H1 (cell line): ENCODE data around the gene LENG9. TPM values are rescaled to one million over a fixed set of nuclear protein-coding genes. Genes with fewer than 3 reads are reported as not detected.

Experiments
- CTCF ChIA-PET: fragments of 300-600 bp; sonication (Branson Sonifier 250); formaldehyde crosslinking; loops from one replicate; lab custom pipeline; 2021; ENCODE audit not compliant: partially characterized antibody; lab: Charles Lee
- POLR2A ChIA-PET: fragments of 300-600 bp; sonication (Branson Sonifier 250); formaldehyde crosslinking; loops from one replicate; lab custom pipeline; 2021; ENCODE audit warnings: inconsistent platforms; ENCODE audit not compliant: partially characterized antibody; lab: Charles Lee
- DNase-seq, 2 experiments: peaks; one replicate each; pipeline versions ENCODE4 v3.0.0 to v3.0.0-alpha.2; 2010 to 2022; ENCODE audit warnings: low spot score in 2 of 2, low read depth in 1 of 2, mixed read lengths in 1 of 2
- FAIRE-seq: peaks from 2 replicates; lab custom pipeline; 2011; peaks lifted over from hg19 to GRCh38; lab: Jason Lieb, UNC
- H2AFZ ChIP-seq: 2 replicates; pipeline ENCODE4 v1.8.1; 2012; ENCODE audit warnings: low read length, inconsistent platforms
- H2AK5ac ChIP-seq: 2 replicates; pipeline ENCODE4 v1.6.1; 2013; ENCODE audit warnings: low read depth, low read length
- H2BK120ac ChIP-seq: replicated peaks from 2 replicates; pipeline ENCODE3; 2013; ENCODE audit warnings: low read depth, low read length, inconsistent platforms
- H2BK12ac ChIP-seq: 2 replicates; pipeline ENCODE4 v1.6.1; 2013; ENCODE audit warnings: low read depth, low read length
- H2BK15ac ChIP-seq: 2 replicates; pipeline ENCODE4 v1.6.1; 2013; ENCODE audit warnings: low read length
- H2BK20ac ChIP-seq: 2 replicates; pipeline ENCODE4 v1.6.1; 2013; ENCODE audit warnings: low read length
- H2BK5ac ChIP-seq: 2 replicates; pipeline ENCODE4 v1.6.1; 2013; ENCODE audit warnings: low read depth, low read length
- H3K14ac ChIP-seq: 2 replicates; pipeline ENCODE4 v1.6.1; 2013; ENCODE audit warnings: inconsistent platforms; ENCODE audit not compliant: insufficient read length
- H3K18ac ChIP-seq: 2 replicates; pipeline ENCODE4 v1.6.1; 2013; ENCODE audit warnings: low read length; ENCODE audit errors: extremely low read depth
- H3K23ac ChIP-seq: 2 replicates; pipeline ENCODE4 v1.6.1; 2013; ENCODE audit warnings: inconsistent platforms; ENCODE audit not compliant: insufficient read length
- H3K23me2 ChIP-seq: 2 replicates; pipeline ENCODE4 v1.6.1; 2013; ENCODE audit warnings: low read depth, low read length
- H3K27ac ChIP-seq: 2 replicates; pipeline ENCODE4 v1.6.1; 2011; ENCODE audit warnings: low read depth, low read length, inconsistent platforms
- H3K27me3 ChIP-seq, 4 experiments: replicated peaks in 1 of 4; 1 replicate in 1 of 4; 2 replicates in 3 of 4; pipeline versions ENCODE4 v1.6.1 to v1.8.1; 2011 to 2013; ENCODE audit warnings: low read length in 3 of 4, mild to moderate bottlenecking in 3 of 4, inconsistent platforms in 2 of 4, mixed read lengths in 2 of 4, moderate library complexity in 1 of 4; ENCODE audit not compliant: control insufficient read depth in 3 of 4, insufficient read depth in 3 of 4; ENCODE audit errors: extremely low read depth in 1 of 4
- H3K36me3 ChIP-seq, 4 experiments: 2 replicates each; pipeline versions ENCODE4 v1.6.1 to v1.8.1; 2011 to 2013; ENCODE audit warnings: mild to moderate bottlenecking in 4 of 4, low read length in 3 of 4, moderate library complexity in 2 of 4, control low read depth in 1 of 4, inconsistent platforms in 1 of 4; ENCODE audit not compliant: insufficient read depth in 4 of 4, control insufficient read depth in 2 of 4
- H3K4ac ChIP-seq: replicated peaks from 2 replicates; pipeline ENCODE3; 2013; ENCODE audit warnings: low read length, low read depth, mixed read lengths, inconsistent platforms; ENCODE audit not compliant: insufficient read length
- H3K4me1 ChIP-seq, 4 experiments: replicated peaks in 1 of 4; 1 replicate in 1 of 4; 2 replicates in 3 of 4; pipeline versions ENCODE4 v1.6.1 to v1.8.1; 2011 to 2013; ENCODE audit warnings: low read length in 3 of 4, inconsistent platforms in 2 of 4, mixed read lengths in 1 of 4; ENCODE audit not compliant: insufficient read depth in 4 of 4, control insufficient read depth in 3 of 4
- H3K4me2 ChIP-seq, 2 experiments: 2 replicates each; pipeline versions ENCODE4 v1.6.1 to v1.8.1; 2011 to 2013; ENCODE audit warnings: low read depth in 2 of 2, low read length in 2 of 2, control low read depth in 1 of 2, inconsistent platforms in 1 of 2, mild to moderate bottlenecking in 1 of 2; ENCODE audit not compliant: insufficient read depth in 1 of 2
- H3K4me3 ChIP-seq, 4 experiments: fragments of 200-600, 300-600 bp in 1 of 4; sonication (generic), shearing (Covaris generic), sonication (Bioruptor Twin) in 1 of 4; 2 replicates each; pipeline versions ENCODE4 v1.5.1 to v1.8.1; 2011 to 2016; ENCODE audit warnings: low read length in 4 of 4, low read depth in 3 of 4, control low read depth in 2 of 4, inconsistent platforms in 2 of 4, mild to moderate bottlenecking in 2 of 4, mixed read lengths in 1 of 4, moderate library complexity in 1 of 4; ENCODE audit not compliant: insufficient read depth in 2 of 4; ENCODE audit errors: extremely low read depth in 1 of 4
- H3K56ac ChIP-seq: replicated peaks from 2 replicates; pipeline ENCODE3; 2013; ENCODE audit warnings: low read depth, mild to moderate bottlenecking, mixed read lengths, low read length, inconsistent platforms; ENCODE audit not compliant: insufficient read length
- H3K79me1 ChIP-seq: 2 replicates; pipeline ENCODE4 v1.6.1; 2013; ENCODE audit warnings: low read depth, low read length, control low read depth
- H3K79me2 ChIP-seq, 2 experiments: 2 replicates each; pipeline versions ENCODE4 v1.6.1 to v1.8.1; 2012 to 2013; ENCODE audit warnings: low read length in 2 of 2, mild to moderate bottlenecking in 2 of 2, inconsistent platforms in 1 of 2; ENCODE audit not compliant: insufficient read depth in 2 of 2, control insufficient read depth in 1 of 2
- H3K9ac ChIP-seq, 4 experiments: replicated peaks in 1 of 4; 1 replicate in 1 of 4; 2 replicates in 3 of 4; pipeline versions ENCODE4 v1.6.1 to v1.8.1; 2011 to 2013; ENCODE audit warnings: low read depth in 3 of 4, low read length in 3 of 4, control low read depth in 2 of 4, mild to moderate bottlenecking in 2 of 4, moderate library complexity in 2 of 4, inconsistent platforms in 1 of 4; ENCODE audit errors: extremely low read depth in 1 of 4
- H3K9me3 ChIP-seq, 2 experiments: 2 replicates each; pipeline versions ENCODE4 v1.6.1 to v1.8.1; 2012 to 2013; ENCODE audit warnings: mild to moderate bottlenecking in 2 of 2, moderate library complexity in 2 of 2, control low read depth in 1 of 2, inconsistent platforms in 1 of 2, low read depth in 1 of 2, low read length in 1 of 2, mixed read lengths in 1 of 2; ENCODE audit not compliant: insufficient read depth in 2 of 2
- H4K20me1 ChIP-seq, 2 experiments: replicated peaks in 1 of 2; 2 replicates each; pipeline versions ENCODE3 to v1.8.1; 2011 to 2013; ENCODE audit warnings: inconsistent platforms in 2 of 2, low read length in 2 of 2, mild to moderate bottlenecking in 1 of 2; ENCODE audit not compliant: insufficient read depth in 2 of 2, control insufficient read depth in 1 of 2
- H4K5ac ChIP-seq: 2 replicates; pipeline ENCODE4 v1.6.1; 2013; ENCODE audit warnings: low read length, low read depth, mixed read lengths, inconsistent platforms; ENCODE audit not compliant: insufficient read length
- H4K8ac ChIP-seq: 2 replicates; pipeline ENCODE4 v1.8.0; 2013; ENCODE audit warnings: mild to moderate bottlenecking, moderate library complexity, low read length, inconsistent platforms; ENCODE audit not compliant: insufficient read depth; ENCODE audit errors: extremely low read depth
- H4K91ac ChIP-seq: replicated peaks from 2 replicates; pipeline ENCODE3; 2013; ENCODE audit warnings: low read length, mixed read lengths, inconsistent platforms; ENCODE audit not compliant: insufficient read length
- CHD2 ChIP-seq: IDR thresholded peaks from 2 replicates; pipeline ENCODE4 v1.6.1; 2012; ENCODE audit warnings: low read length, improper control_type of control experiment
- CREB1 ChIP-seq: IDR thresholded peaks from 2 replicates; pipeline ENCODE4 v1.6.1; 2012; ENCODE audit warnings: inconsistent platforms
- EGR1 ChIP-seq: IDR thresholded peaks from 2 replicates; pipeline ENCODE4 v1.6.1; 2011; ENCODE audit warnings: low read depth, low read length, borderline replicate concordance
- GABPA ChIP-seq: IDR thresholded peaks from 2 replicates; pipeline ENCODE4 v1.6.1; 2011; ENCODE audit warnings: mild to moderate bottlenecking, low read length, moderate library complexity, borderline replicate concordance; ENCODE audit not compliant: insufficient read depth
- KDM1A ChIP-seq: fragments of 200-600, 300-600 bp; sonication (generic); IDR thresholded peaks from 2 replicates; pipeline ENCODE4 v1.7.1; 2016; ENCODE audit warnings: mild to moderate bottlenecking, low read length, borderline replicate concordance
- NANOG ChIP-seq: IDR thresholded peaks from 2 replicates; pipeline ENCODE4 v1.6.1; 2011; ENCODE audit warnings: low read length, low read depth, mild to moderate bottlenecking, inconsistent platforms; ENCODE audit not compliant: insufficient read depth, poor library complexity, severe bottlenecking
- NRF1 ChIP-seq: IDR thresholded peaks from 2 replicates; pipeline ENCODE4 v1.6.1; 2011; ENCODE audit warnings: mild to moderate bottlenecking, low read depth, low read length, improper control_type of control experiment
- POLR2AphosphoS5 ChIP-seq: IDR thresholded peaks from 2 replicates; pipeline ENCODE4 v1.6.1; 2011; ENCODE audit warnings: low read depth, low read length
- RXRA ChIP-seq: IDR thresholded peaks from 2 replicates; pipeline ENCODE4 v1.6.1; 2011; ENCODE audit warnings: low read depth, mild to moderate bottlenecking, low read length, moderate library complexity; ENCODE audit not compliant: insufficient read depth
- SP2 ChIP-seq: IDR thresholded peaks from 2 replicates; pipeline ENCODE4 v1.6.1; 2012; ENCODE audit warnings: mild to moderate bottlenecking, low read length, inconsistent platforms
- SP4 ChIP-seq: IDR thresholded peaks from 2 replicates; pipeline ENCODE4 v1.6.1; 2012; ENCODE audit warnings: low read length, inconsistent platforms
- SUZ12 ChIP-seq: fragments of 200-600 bp; sonication (generic); IDR thresholded peaks from 2 replicates; pipeline ENCODE4 v1.6.1; 2012; ENCODE audit warnings: mild to moderate bottlenecking, inconsistent platforms, low read length, moderate library complexity, mixed read lengths
- TAF1 ChIP-seq: IDR thresholded peaks from 2 replicates; pipeline ENCODE4 v1.6.1; 2011; ENCODE audit warnings: mild to moderate bottlenecking, low read depth, low read length
- TAF7 ChIP-seq: optimal IDR thresholded peaks from 2 replicates; pipeline ENCODE3; 2011; ENCODE audit warnings: low read depth, mild to moderate bottlenecking, inconsistent platforms, low read length, moderate library complexity, borderline replicate concordance
- WGBS, 2 experiments: shearing (Covaris generic) in 1 of 2; methylation state at CpG; one replicate each; pipeline versions ENCODE4 v1.1.6 to v1.1.7; 2013 to 2015; ENCODE audit warnings: low lambda C conversion rate in 2 of 2, mixed read lengths in 2 of 2, inconsistent platforms in 1 of 2, low coverage in 1 of 2, missing lambda C conversion rate in 1 of 2; ENCODE audit not compliant: insufficient replicate concordance in 2 of 2, insufficient coverage in 1 of 2, insufficient read length in 1 of 2; ENCODE audit errors: extremely low coverage in 1 of 2, missing lambda C conversion rate in 1 of 2; 5-methylcytosine and 5-hydroxymethylcytosine counted together
- polyA plus RNA-seq, 7 experiments: library from polyadenylated mRNA; depleted of rRNA in 3 of 7; stranded (reverse) in 5 of 7; unstranded in 2 of 7; fragments of >200 nt in 5 of 7; fragments of 200-250 nt in 2 of 7; gene quantifications; 1 replicate in 5 of 7; 2 replicates in 1 of 7; 4 replicates in 1 of 7; pipeline versions ENCODE4 v1.2.1 to v1.2.3, GENCODE V29; 2011 to 2013; ENCODE audit warnings: missing spikeins in 2 of 7, mixed read lengths in 2 of 7
- total RNA-seq: library from RNA; stranded (reverse); fragmentation: NEBNext Ultra II Directional; extraction: Animal tissue kit (Norgen Biotek cat#: 25700); gene quantifications from 2 replicates; pipeline ENCODE4 v1.2.1, GENCODE V29; 2021
- TF ChIP-seq, protein P1 (sequence below): IDR thresholded peaks from 2 replicates; pipeline ENCODE4 v1.6.1; 2012; ENCODE audit warnings: inconsistent platforms

LENG9 gene
- total and polyA plus RNA-seq, 2 of the 8 experiments (the other 6 are each of a cell fraction or from before 2014, with no cell fraction given) = 1.6 to 3.9 TPM

DNA sequence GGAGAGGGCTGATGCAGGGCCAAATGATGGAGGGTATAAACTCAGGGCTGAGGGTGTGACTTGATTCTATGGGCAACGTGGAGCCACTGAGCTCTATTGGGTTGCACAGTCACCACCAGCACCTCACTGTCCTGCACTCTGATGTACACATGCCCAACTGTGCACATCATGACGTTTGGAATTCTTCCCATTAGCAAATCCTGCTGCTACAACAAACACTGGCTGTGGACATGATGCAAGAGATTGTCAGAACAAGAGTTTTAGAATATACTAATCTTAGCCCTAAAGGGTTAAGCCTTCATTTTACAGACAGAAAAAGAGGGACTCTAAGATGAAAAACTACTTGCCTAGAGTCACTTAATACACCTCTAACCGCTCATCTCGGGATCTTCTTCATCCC, 50.7 kb downstream of the LENG9 start:
- DNase-seq (no peak), FAIRE-seq (no peak)
- H2AFZ ChIP-seq = no peak overlapping the region
- H2BK15ac ChIP-seq = no peak overlapping the region
- peaks cover 26% of the 10 kb centered on the region for H3K23me2 ChIP-seq
- H3K4me2 ChIP-seq = no peak overlapping the region
- no peak overlapping the region for H2BK20ac ChIP-seq
- ChIA-PET CTCF (interaction anchor here (1.0 to 4.0 kb wide), 2 partner anchors 22 to 24 kb away, joined by 3 to 30 read pairs; no protein-coding TSS in a partner anchor), POLR2A (no interaction called here)
- H3K9me3 ChIP-seq = peaks cover 2 to 6% of the 10 kb centered on the region in 2 experiments; a peak in 2 of 4 replicates
- no peak overlapping the region for H4K8ac ChIP-seq
- H3K27ac ChIP-seq = no peak overlapping the region
- no peak overlapping the region for H2BK12ac ChIP-seq
- H3K56ac ChIP-seq = no peak overlapping the region
- H2BK120ac ChIP-seq = no peak overlapping the region
- H2BK5ac ChIP-seq = no peak overlapping the region
- H2AK5ac ChIP-seq = no peak overlapping the region
- H3K4ac ChIP-seq = no peak overlapping the region
- no peak overlapping the region for H3K14ac ChIP-seq
- no peak overlapping the region for H3K23ac ChIP-seq
- peaks cover 0 to 7% of the 10 kb centered on the region in 2 experiments for H4K20me1 ChIP-seq
- no peak overlapping the region for H3K18ac ChIP-seq
- no peak overlapping the region for H3K4me3 ChIP-seq
- H4K5ac ChIP-seq = no peak overlapping the region
- H3K4me1 ChIP-seq = peaks cover 4 to 20% (median 8%) of the 10 kb centered on the region in 4 experiments
- peaks cover 6 to 25% (median 21%) of the 10 kb centered on the region in 4 experiments for H3K27me3 ChIP-seq
- 74% methylated on average over 4 of the region's 4 CpGs; no CpG with 5 or more reads in 1 of the 2 experiments for WGBS, 2 experiments
- no peak overlapping the region for H3K9ac ChIP-seq
- no peak overlapping the region for H4K91ac ChIP-seq
- peaks cover 10% of the 10 kb centered on the region; the same call in 1 of the 2 replicates for H3K79me1 ChIP-seq
- H3K36me3 ChIP-seq = peaks cover 0 to 7% (median 0%) of the 10 kb centered on the region in 4 experiments; a peak in 3 of 8 replicates
- H3K79me2 ChIP-seq = peaks cover 7 to 8% of the 10 kb centered on the region in 2 experiments; a peak in 2 of 4 replicates
- TF ChIP-seq SP2 (no peak), NANOG (no peak), CHD2 (no peak), NRF1 (no peak), GABPA (no peak), TAF7 (no peak), EGR1 (no peak), KDM1A (no peak), POLR2AphosphoS5 (no peak), TAF1 (no peak), CREB1 (no peak), SP4 (no peak), SUZ12 (no peak), RXRA (no peak)
- TF ChIP-seq, protein P1, sequence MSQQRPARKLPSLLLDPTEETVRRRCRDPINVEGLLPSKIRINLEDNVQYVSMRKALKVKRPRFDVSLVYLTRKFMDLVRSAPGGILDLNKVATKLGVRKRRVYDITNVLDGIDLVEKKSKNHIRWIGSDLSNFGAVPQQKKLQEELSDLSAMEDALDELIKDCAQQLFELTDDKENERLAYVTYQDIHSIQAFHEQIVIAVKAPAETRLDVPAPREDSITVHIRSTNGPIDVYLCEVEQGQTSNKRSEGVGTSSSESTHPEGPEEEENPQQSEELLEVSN = no peak
